Nephron (organoid): ENCODE measurements around the gene ADGB.

Source experiments
- H3K27ac Mint-ChIP-seq, 3 experiments: 2 replicates each; pipeline ENCODE4 v1.8.0; 2020; ENCODE audit warnings: mixed read lengths in 3 of 3, mild to moderate bottlenecking in 2 of 3, moderate library complexity in 1 of 3
- H3K27me3 Mint-ChIP-seq: 2 replicates; pipeline ENCODE4 v1.8.0; 2021; ENCODE audit warnings: low read depth, mild to moderate bottlenecking, moderate library complexity, mixed read lengths
- H3K36me3 Mint-ChIP-seq: 2 replicates; pipeline ENCODE4 v1.8.0; 2020; ENCODE audit warnings: low read depth, mixed read lengths
- H3K4me1 Mint-ChIP-seq: 2 replicates; pipeline ENCODE4 v1.8.0; 2020; ENCODE audit warnings: mixed read lengths
- H3K4me3 Mint-ChIP-seq, 3 experiments: 2 replicates each; pipeline ENCODE4 v1.8.0; 2020; ENCODE audit warnings: mild to moderate bottlenecking in 3 of 3, mixed read lengths in 3 of 3, moderate library complexity in 2 of 3
- H3K9me3 Mint-ChIP-seq: 2 replicates; pipeline ENCODE4 v1.8.0; 2020; ENCODE audit warnings: mixed read lengths
- TF ChIP-seq, protein P1 (sequence below), 3 experiments: fragments of 200-600 bp; sonication (generic); IDR thresholded peaks; one replicate each; pipeline ENCODE4 v1.5.0; 2021; ENCODE audit warnings: antibody characterized with exemption in 3 of 3; ENCODE audit not compliant: unreplicated experiment in 3 of 3

Gene ADGB

DNA sequence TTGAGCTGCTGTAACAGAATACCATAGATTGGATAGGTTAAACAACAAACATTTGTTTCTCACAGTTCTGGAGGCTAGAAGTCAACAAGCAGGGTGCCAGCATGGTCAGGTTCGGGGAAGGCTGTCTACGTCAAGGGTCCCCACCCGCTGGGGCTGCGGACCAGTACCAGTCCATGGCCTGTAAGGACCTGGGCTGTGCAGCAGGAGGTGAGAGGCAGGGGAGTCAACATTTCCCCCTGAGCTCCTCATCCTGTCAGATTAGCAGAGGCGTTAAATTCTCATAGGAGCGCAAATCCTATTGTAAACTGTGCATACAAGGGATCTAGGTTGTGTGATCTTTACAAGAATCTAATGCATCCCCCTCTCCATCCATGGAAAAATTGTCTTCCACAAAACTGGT lies 3.8 kb downstream of the ADGB start:
- Mint-ChIP-seq H3K4me1 (peaks cover 16% of the 10 kb centered on the region), H3K9me3 (no peaks in the 10 kb centered on the region), H3K36me3 (no peaks in the 10 kb centered on the region), H3K27ac (no peak overlapping the region), H3K27me3 (no peaks in the 10 kb centered on the region), H3K4me3 (no peak overlapping the region)
- TF ChIP-seq, protein P1, sequence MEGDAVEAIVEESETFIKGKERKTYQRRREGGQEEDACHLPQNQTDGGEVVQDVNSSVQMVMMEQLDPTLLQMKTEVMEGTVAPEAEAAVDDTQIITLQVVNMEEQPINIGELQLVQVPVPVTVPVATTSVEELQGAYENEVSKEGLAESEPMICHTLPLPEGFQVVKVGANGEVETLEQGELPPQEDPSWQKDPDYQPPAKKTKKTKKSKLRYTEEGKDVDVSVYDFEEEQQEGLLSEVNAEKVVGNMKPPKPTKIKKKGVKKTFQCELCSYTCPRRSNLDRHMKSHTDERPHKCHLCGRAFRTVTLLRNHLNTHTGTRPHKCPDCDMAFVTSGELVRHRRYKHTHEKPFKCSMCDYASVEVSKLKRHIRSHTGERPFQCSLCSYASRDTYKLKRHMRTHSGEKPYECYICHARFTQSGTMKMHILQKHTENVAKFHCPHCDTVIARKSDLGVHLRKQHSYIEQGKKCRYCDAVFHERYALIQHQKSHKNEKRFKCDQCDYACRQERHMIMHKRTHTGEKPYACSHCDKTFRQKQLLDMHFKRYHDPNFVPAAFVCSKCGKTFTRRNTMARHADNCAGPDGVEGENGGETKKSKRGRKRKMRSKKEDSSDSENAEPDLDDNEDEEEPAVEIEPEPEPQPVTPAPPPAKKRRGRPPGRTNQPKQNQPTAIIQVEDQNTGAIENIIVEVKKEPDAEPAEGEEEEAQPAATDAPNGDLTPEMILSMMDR (IDR thresholded peaks at IDR 0.05; ENCODE audit: unreplicated experiment in 3 of 3) = no peak

DNA sequence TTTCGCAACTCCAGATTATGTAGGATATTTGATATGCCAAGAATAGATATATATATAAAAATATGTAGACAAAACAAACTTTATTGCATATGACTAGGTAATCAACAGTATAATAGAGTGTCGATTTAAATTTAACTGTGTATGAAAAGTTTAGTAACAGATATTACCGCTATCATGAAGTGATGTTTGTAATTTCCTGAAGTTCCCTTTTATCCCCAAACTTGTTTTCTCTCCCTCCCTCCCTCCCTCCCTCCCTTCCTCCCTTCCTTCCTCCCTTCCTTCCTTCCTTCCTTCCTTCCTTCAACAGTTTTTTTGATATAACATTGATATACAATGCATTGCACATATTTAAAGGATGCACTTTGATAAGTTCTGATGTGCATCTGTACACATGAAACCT lies 15.2 kb downstream of the ADGB start:
- H3K4me1 Mint-ChIP-seq = no peaks in the 10 kb centered on the region
- H3K27me3 Mint-ChIP-seq = no peaks in the 10 kb centered on the region
- no peak overlapping the region for H3K4me3 Mint-ChIP-seq
- TF ChIP-seq, protein P1 (IDR thresholded peaks at IDR 0.05; ENCODE audit: unreplicated experiment in 3 of 3) = no peak
- H3K9me3 Mint-ChIP-seq = peaks cover 4% of the 10 kb centered on the region
- H3K36me3 Mint-ChIP-seq = no peaks in the 10 kb centered on the region
- H3K27ac Mint-ChIP-seq = no peak overlapping the region

DNA sequence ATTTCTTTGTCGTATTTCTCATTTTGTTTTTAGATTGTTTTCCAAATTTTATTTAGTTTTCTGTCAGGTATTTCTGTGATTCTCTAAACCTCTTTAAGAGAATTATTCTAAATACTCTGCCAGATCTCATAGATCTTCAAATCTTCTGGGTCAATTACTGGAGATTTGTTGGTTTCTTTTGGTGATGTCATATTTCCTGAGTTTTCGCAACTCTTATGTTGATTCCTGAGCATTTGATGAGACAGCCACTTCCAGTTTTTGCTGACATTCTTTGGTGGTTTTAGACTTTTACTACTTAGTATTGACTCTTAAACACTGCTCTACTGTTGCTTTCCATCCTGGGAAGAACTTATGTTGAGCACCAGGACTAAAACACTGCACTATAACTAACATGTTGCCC lies 21.9 kb downstream of the ADGB start:
- Mint-ChIP-seq H3K27me3 (no peaks in the 10 kb centered on the region), H3K9me3 (peaks cover 11% of the 10 kb centered on the region), H3K27ac (no peak overlapping the region), H3K4me3 (no peak overlapping the region), H3K36me3 (no peaks in the 10 kb centered on the region), H3K4me1 (no peaks in the 10 kb centered on the region)
- TF ChIP-seq, protein P1 (IDR thresholded peaks at IDR 0.05; ENCODE audit: unreplicated experiment in 3 of 3) = no peak

DNA sequence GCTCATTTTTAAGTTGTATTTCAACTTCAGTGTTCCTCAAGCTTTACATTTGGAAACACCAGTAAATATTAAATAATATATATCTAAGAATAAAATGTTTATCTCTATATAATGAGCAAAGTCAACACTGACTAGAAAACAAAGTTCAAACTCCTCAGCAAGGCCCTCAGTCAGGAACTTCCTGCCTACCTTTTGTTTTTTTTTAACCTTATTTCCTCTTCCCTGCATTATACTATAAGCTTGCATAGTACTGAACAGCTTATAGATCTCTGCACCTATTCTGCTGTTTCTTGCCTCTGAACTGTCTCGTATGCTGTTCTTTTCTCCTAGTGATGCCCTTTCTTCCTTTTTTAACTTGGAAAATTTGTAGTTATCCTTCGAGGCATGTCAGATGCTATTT lies 29.6 kb downstream of the ADGB start:
- Mint-ChIP-seq H3K4me1 (no peaks in the 10 kb centered on the region), H3K36me3 (no peaks in the 10 kb centered on the region), H3K9me3 (peaks cover 3% of the 10 kb centered on the region), H3K27ac (no peak overlapping the region), H3K4me3 (no peak overlapping the region), H3K27me3 (no peaks in the 10 kb centered on the region)
- TF ChIP-seq, protein P1 (IDR thresholded peaks at IDR 0.05; ENCODE audit: unreplicated experiment in 3 of 3) = no peak

DNA sequence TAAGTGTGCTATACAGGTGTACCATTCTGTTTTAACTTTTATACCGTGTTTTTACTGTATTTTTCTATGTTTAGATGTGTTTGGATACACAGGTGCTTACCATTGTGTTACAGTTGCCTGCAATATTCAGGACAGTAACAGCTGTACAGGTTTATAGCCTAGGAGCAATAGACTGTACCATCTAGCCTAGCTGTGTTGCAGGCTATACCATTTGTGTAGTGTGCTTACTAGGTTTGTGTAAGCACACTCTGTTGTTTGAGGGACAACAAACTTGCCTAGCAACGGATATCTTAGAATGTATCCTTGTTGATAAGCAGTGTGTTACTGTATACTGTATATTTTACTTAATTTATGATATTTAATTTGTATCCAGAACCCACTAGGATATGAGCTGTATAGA lies 35.2 kb downstream of the ADGB start:
- H3K36me3 Mint-ChIP-seq = no peaks in the 10 kb centered on the region
- H3K4me3 Mint-ChIP-seq = no peak overlapping the region
- no peak overlapping the region for H3K27ac Mint-ChIP-seq
- no peaks in the 10 kb centered on the region for H3K4me1 Mint-ChIP-seq
- TF ChIP-seq, protein P1 (IDR thresholded peaks at IDR 0.05; ENCODE audit: unreplicated experiment in 3 of 3) = no peak
- no peaks in the 10 kb centered on the region for H3K27me3 Mint-ChIP-seq
- H3K9me3 Mint-ChIP-seq = no peaks in the 10 kb centered on the region

DNA sequence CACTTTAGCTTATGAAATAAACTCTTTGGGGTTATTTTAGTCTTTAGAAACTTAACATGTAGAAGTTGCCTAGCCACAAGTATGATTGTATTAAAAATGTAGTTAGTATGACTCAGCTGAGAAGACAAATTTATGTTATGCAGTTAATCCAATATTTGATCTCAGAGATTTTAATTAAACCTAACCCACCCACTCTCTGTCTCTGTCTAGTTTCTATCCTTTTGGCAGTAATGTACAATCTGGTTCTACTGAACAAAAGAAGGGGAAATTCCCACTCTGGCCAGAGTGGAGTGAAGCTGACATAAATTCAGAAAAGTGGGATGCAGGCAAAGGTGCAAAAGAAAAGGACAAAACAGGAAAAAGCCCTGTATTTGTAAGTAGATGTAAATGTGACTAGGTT lies 36.4 kb downstream of the ADGB start:
- Mint-ChIP-seq H3K27ac (no peak overlapping the region), H3K4me1 (no peaks in the 10 kb centered on the region), H3K4me3 (no peak overlapping the region), H3K27me3 (no peaks in the 10 kb centered on the region), H3K36me3 (no peaks in the 10 kb centered on the region), H3K9me3 (no peaks in the 10 kb centered on the region)
- TF ChIP-seq, protein P1 (IDR thresholded peaks at IDR 0.05; ENCODE audit: unreplicated experiment in 3 of 3) = no peak
